ENCODE measurements around the gene HLA-DOB.

The HLA-DOB gene

DNA sequence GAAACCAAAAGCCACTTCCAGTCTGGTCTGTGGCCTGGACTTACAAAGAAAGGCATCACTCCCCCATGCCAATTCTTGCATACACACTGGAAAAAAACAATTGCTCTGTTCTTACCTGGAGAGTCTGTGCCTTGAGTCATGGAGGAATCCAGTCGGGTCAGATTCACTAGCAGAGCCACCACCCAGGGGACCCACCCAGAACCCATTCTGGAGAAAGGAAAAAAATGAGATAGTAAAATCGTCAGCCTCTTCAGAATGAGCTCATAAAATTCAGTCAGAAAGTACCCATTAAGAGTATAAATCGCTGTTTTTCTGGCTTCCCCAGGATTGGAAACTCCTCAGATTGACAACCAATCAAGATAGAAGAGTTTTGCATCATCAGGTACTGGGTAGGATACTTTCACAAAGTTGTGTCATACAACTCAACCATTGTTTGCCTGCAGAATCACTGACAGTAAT is at the start of gene HLA-DOB:
Gene HLA-DOB, minus strand, starts transcription at position 257 of the 459 bp plus-strand sequence. Its CDS starts 51 bp downstream, at position 206.
- TF ChIP-seq, protein P1, sequence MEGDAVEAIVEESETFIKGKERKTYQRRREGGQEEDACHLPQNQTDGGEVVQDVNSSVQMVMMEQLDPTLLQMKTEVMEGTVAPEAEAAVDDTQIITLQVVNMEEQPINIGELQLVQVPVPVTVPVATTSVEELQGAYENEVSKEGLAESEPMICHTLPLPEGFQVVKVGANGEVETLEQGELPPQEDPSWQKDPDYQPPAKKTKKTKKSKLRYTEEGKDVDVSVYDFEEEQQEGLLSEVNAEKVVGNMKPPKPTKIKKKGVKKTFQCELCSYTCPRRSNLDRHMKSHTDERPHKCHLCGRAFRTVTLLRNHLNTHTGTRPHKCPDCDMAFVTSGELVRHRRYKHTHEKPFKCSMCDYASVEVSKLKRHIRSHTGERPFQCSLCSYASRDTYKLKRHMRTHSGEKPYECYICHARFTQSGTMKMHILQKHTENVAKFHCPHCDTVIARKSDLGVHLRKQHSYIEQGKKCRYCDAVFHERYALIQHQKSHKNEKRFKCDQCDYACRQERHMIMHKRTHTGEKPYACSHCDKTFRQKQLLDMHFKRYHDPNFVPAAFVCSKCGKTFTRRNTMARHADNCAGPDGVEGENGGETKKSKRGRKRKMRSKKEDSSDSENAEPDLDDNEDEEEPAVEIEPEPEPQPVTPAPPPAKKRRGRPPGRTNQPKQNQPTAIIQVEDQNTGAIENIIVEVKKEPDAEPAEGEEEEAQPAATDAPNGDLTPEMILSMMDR (IDR thresholded peaks at IDR 0.05; ENCODE audit: extremely low read depth, missing control alignments), result no peak
- peak; percentile 84 for DNase-seq (ENCODE audit: low spot score)

DNA sequence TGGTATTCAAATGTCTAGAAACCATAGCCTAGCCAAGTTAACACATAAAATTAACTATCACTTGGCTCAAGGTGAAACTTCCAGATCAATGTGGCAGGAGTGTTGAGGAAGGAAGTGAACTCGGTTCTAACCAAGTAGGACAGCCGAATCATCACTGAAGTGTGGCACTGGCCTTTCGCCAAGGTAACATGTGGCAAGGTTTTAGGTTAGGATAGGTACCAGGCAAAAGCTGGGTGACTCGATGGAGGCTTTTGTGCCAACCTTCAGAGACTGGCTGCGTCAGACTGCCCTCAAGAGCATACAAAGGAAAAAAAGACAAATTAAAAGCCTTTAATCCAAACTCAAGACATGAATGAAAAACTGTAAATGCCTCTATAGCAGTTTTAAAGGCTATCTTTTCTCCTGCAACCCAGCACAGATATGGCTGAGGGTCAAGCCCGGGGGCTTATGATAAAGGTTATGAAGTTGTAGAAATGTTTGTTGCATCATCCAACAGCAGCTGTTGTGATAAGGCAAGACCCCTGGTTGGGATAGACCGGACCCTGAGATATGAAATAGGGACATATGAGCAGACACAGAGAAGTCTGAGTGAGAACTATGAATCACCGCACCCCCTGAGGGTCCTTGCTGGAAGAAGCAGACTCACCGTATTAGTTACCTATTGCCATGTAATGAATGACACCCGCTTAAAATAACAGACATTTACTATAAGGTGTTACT is 49.1 kb upstream of the HLA-DOB start:
- DNase-seq (ENCODE audit: low spot score), result no peak
- TF ChIP-seq, protein P1 (IDR thresholded peaks at IDR 0.05; ENCODE audit: extremely low read depth, missing control alignments), result no peak

DNA sequence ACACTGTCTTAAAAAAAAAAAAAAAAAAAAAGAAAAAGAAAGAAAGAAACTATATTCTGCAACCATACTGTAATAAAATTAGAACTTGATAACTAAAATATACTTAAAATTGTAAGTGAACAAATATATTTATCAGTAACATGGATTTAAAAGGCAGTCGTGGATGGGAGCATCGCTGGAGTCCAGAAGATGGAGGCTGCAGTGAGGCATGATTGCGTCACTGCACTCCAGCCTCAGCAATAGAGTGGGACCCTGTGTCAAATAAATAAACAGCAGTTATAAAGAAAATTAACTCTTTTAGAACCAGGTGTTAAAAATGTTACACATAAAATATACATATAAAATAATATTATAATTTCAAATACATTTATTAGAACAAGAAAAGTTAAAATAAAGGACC is 45.9 kb upstream of the HLA-DOB start:
- TF ChIP-seq, protein P1 (IDR thresholded peaks at IDR 0.05; ENCODE audit: extremely low read depth, missing control alignments), result no peak
- no peak for DNase-seq (ENCODE audit: low spot score)

DNA sequence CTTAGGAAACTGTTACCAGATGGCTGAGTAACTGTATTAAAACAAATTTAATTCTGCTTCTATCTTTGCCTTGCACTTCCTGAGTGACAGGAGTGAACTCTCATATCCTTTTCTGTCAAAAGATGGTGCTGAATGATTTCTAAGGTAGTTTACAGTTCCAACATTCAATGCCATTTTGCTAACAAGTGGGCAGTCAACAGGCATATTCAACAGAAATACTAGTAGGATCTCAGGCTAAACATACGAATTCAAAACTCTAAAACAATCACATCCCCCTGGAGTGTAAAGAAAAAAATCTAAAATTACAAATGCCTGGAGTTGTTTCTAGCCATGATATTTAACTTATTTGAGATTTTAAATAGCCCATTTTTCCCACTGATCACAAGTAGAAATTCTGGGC is 43.9 kb upstream of the HLA-DOB start:
- TF ChIP-seq, protein P1 (IDR thresholded peaks at IDR 0.05; ENCODE audit: extremely low read depth, missing control alignments), result no peak
- DNase-seq (ENCODE audit: low spot score), result no peak

DNA sequence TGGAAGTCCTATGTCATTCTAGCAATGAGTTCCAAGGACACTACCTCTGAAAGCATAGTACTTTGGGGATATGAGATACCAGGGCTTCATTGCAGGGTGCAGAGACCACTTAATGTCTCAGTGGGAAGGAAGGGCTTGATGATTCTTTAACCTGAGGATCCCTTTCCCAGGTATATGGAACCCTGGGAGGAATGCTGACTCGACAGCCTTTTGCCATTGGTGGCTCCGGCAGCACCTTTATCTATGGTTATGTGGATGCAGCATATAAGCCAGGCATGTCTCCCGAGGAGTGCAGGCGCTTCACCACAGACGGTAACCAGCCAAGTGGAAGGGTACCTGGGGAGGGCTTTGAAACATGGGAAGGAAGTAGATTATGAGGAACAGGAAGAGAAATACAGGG is 41.4 kb upstream of the HLA-DOB start:
- TF ChIP-seq, protein P1 (IDR thresholded peaks at IDR 0.05; ENCODE audit: extremely low read depth, missing control alignments), result no peak
- no peak for DNase-seq (ENCODE audit: low spot score)

DNA sequence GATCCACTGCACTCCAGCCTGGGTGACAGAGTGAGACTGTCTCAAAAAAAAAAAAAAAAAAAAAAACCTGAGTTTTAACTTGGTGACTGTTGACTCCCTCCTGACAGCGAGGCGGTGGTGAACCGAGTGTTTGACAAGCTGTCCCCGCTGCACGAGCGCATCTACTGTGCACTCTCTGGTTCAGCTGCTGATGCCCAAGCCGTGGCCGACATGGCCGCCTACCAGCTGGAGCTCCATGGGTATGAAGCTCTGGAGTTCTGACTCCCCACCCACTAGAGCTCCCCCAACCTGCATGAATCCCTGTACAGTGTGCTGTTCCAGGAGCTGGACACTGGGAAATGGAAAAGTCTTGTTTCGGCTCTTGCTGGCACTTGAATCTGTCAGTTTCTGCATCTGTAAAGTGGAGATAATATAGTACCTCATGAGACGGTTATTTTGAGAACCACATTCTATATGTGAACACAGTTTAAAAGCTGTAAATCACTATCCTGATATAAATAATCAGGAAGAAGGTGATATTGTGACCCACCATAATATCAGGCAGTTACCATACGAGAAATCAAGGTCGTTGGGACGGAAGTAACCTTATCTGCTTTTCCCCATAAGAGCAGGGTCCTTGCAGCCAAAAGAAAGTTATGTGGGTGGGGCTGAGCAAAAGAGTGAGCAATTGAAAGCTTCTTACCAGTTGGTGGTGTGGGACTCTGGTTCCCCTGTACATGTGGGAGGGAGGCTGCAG is 40.5 kb upstream of the HLA-DOB start:
- DNase-seq (ENCODE audit: low spot score), result no peak
- TF ChIP-seq, protein P1 (IDR thresholded peaks at IDR 0.05; ENCODE audit: extremely low read depth, missing control alignments), result no peak
